GM23338 (cell line): Measurements from ENCODE around the gene LCN12. TPM values are rescaled to one million over a fixed set of nuclear protein-coding genes. Genes with fewer than 3 reads are reported as not detected.
A peak's percentile ranks its signal among the peaks of the same experiment; 100 is the strongest.

Experiments
- ATAC-seq: fragments of 200-7000 bp; cut with Tn5 transposase; 3 replicates; pipeline ENCODE4 v1.9.1; 2020
- DNase-seq: peaks from one replicate; pipeline ENCODE4 v3.0.0-alpha.2; 2015; ENCODE audit warnings: low spot score
- H2AFZ ChIP-seq: fragments of 200-600 bp; sonication (generic); 2 replicates; pipeline ENCODE4 v1.8.0; 2016; ENCODE audit warnings: antibody characterized with exemption, mild to moderate bottlenecking, moderate library complexity
- H3F3A ChIP-seq: fragments of 200-600 bp; sonication (generic); replicated peaks from 2 replicates; pipeline ENCODE4 v1.8.0; 2017; ENCODE audit warnings: antibody characterized with exemption, mixed run types, low read depth
- H3K27ac ChIP-seq: fragments of 200-600 bp; sonication (generic); 2 replicates; pipeline ENCODE4 v1.6.1; 2016; ENCODE audit warnings: low read depth
- H3K27me3 ChIP-seq: fragments of 200-600 bp; sonication (generic); 2 replicates; pipeline ENCODE4 v1.8.0; 2016; ENCODE audit warnings: mild to moderate bottlenecking, mixed run types, moderate library complexity; ENCODE audit not compliant: insufficient read depth
- H3K36me3 ChIP-seq: fragments of 200-600 bp; sonication (generic); 2 replicates; pipeline ENCODE4 v1.8.0; 2016; ENCODE audit warnings: mild to moderate bottlenecking; ENCODE audit not compliant: insufficient read depth
- H3K4me1 ChIP-seq: fragments of 200-600 bp; sonication (generic); 2 replicates; pipeline ENCODE4 v1.8.0; 2016; ENCODE audit warnings: mild to moderate bottlenecking, moderate library complexity; ENCODE audit not compliant: insufficient read depth
- H3K4me2 ChIP-seq: fragments of 200-600 bp; sonication (generic); 2 replicates; pipeline ENCODE4 v1.7.1; 2017; ENCODE audit warnings: mixed run types
- H3K4me3 ChIP-seq: fragments of 200-600 bp; sonication (generic); 2 replicates; pipeline ENCODE4 v1.6.1; 2016; ENCODE audit warnings: mixed run types
- H3K79me2 ChIP-seq: fragments of 200-600 bp; sonication (generic); replicated peaks from 2 replicates; pipeline ENCODE4 v1.8.0; 2017; ENCODE audit warnings: mild to moderate bottlenecking; ENCODE audit not compliant: insufficient read depth
- H3K9me2 ChIP-seq: fragments of 200-600 bp; sonication (generic); 2 replicates; pipeline ENCODE4 v1.8.0; 2017; ENCODE audit not compliant: insufficient read depth
- H4K20me1 ChIP-seq: fragments of 200-600 bp; sonication (generic); replicated peaks from 2 replicates; pipeline ENCODE4 v1.8.0; 2017; ENCODE audit warnings: mild to moderate bottlenecking; ENCODE audit not compliant: insufficient read depth
- H3K27ac Mint-ChIP-seq: 2 replicates; pipeline ENCODE4 v1.8.0; 2020; ENCODE audit warnings: inconsistent platforms, mild to moderate bottlenecking, moderate library complexity, mixed read lengths
- H3K27me3 Mint-ChIP-seq: 3 replicates; pipeline ENCODE4 v1.8.0; 2022; ENCODE audit warnings: low read depth, mild to moderate bottlenecking, moderate library complexity, mixed read lengths, inconsistent platforms; ENCODE audit not compliant: insufficient read depth, poor library complexity
- H3K36me3 Mint-ChIP-seq: 3 replicates; pipeline ENCODE4 v1.8.0; 2021; ENCODE audit warnings: low read depth, mild to moderate bottlenecking, inconsistent platforms, moderate library complexity, mixed read lengths
- H3K4me1 Mint-ChIP-seq: 3 replicates; pipeline ENCODE4 v1.8.0; 2020; ENCODE audit warnings: mild to moderate bottlenecking, inconsistent platforms, mixed read lengths
- H3K4me3 Mint-ChIP-seq: 3 replicates; pipeline ENCODE4 v1.8.0; 2021; ENCODE audit warnings: moderate library complexity, mild to moderate bottlenecking, inconsistent platforms, mixed read lengths
- H3K9me3 Mint-ChIP-seq: 3 replicates; pipeline ENCODE4 v1.8.0; 2020; ENCODE audit warnings: moderate library complexity, mild to moderate bottlenecking, inconsistent platforms, mixed read lengths
- CTCF ChIP-seq, 2 experiments: fragments of 200-600 bp in 1 of 2; sonication (generic) in 1 of 2; conservative IDR thresholded peaks; 2 replicates each; pipeline versions ENCODE4 v1.5.1 to v1.6.1; 2016 to 2017; ENCODE audit warnings: antibody characterized with exemption in 2 of 2, low read depth in 2 of 2, mild to moderate bottlenecking in 2 of 2, moderate library complexity in 1 of 2
- JUNB ChIP-seq: IDR thresholded peaks from one replicate; pipeline ENCODE4 v1.6.1; 2016; ENCODE audit warnings: antibody characterized with exemption; ENCODE audit not compliant: unreplicated experiment
- ZNF114 ChIP-seq: fragments of 250-450 bp; sonication (Bioruptor Pico); IDR thresholded peaks from 2 replicates; pipeline ENCODE4 v1.5.0; 2020; ENCODE audit warnings: mild to moderate bottlenecking, moderate library complexity
- ZNF331 ChIP-seq: fragments of 250-450 bp; sonication (Bioruptor Pico); IDR thresholded peaks from 2 replicates; pipeline ENCODE4 v1.5.0; 2020; ENCODE audit warnings: low read depth, mild to moderate bottlenecking, moderate library complexity
- polyA plus RNA-seq: library from polyadenylated mRNA; unstranded; fragments of >200 nt; fragmentation: Nextera tagmentation; extraction: Ambion mirVana; gene quantifications from 2 replicates; pipeline ENCODE4 v1.2.1, GENCODE V29; 2016
- total RNA-seq: library from RNA; depleted of rRNA; stranded (reverse); fragments of >200 nt; shearing (Covaris generic); gene quantifications from 2 replicates; pipeline ENCODE4 v1.2.3, GENCODE V29; 2014
- TF ChIP-seq, protein P1 (sequence below): IDR thresholded peaks from one replicate; pipeline ENCODE4 v1.6.1; 2018; ENCODE audit warnings: antibody characterized with exemption; ENCODE audit not compliant: unreplicated experiment
- TF ChIP-seq, protein P2 (sequence below): fragments of 250-450 bp; sonication (Bioruptor Pico); IDR thresholded peaks from 2 replicates; pipeline ENCODE4 v1.5.0; 2020; ENCODE audit warnings: mild to moderate bottlenecking, moderate library complexity
- TF ChIP-seq, protein P3 (sequence below): IDR thresholded peaks from 2 replicates; pipeline ENCODE4 v1.6.1; 2016; ENCODE audit warnings: antibody characterized with exemption

The LCN12 gene
- total and polyA plus RNA-seq, 2 experiments from 2014 or later: 0.39 to 0.69 TPM

- no peak for ATAC-seq
Observed at GRCh38 chr9:136927343-136928271, 24.5 kb upstream of the LCN12 start.

More at GRCh38 chr9:136927343-136928271, 24.5 kb upstream of the LCN12 start:
- no peak overlapping the region; the same call in 2 of the 3 replicates for H3K4me3 Mint-ChIP-seq
- 0 out of 2 replicates have a peak, but pooled peaks cover 3% of the 10 kb centered on the region for H4K20me1 ChIP-seq
- H3K36me3 Mint-ChIP-seq: peaks cover 45% of the 10 kb centered on the region
- no peaks in the 10 kb centered on the region; the same call in 2 of the 3 replicates for H3K9me3 Mint-ChIP-seq
- H3K4me1 Mint-ChIP-seq: no peaks in the 10 kb centered on the region
- 0 out of 2 replicates have a peak, but pooled peaks cover 4% of the 10 kb centered on the region for H3K79me2 ChIP-seq
- H3F3A ChIP-seq: 0 out of 2 replicates have a peak, but pooled peaks cover 5% of the 10 kb centered on the region
- peaks cover 3% of the 10 kb centered on the region; the same call in 1 of the 2 replicates for H3K36me3 ChIP-seq
- H3K27ac ChIP-seq: no peak overlapping the region
- no peak overlapping the region for H3K4me2 ChIP-seq
- TF ChIP-seq, protein P1, sequence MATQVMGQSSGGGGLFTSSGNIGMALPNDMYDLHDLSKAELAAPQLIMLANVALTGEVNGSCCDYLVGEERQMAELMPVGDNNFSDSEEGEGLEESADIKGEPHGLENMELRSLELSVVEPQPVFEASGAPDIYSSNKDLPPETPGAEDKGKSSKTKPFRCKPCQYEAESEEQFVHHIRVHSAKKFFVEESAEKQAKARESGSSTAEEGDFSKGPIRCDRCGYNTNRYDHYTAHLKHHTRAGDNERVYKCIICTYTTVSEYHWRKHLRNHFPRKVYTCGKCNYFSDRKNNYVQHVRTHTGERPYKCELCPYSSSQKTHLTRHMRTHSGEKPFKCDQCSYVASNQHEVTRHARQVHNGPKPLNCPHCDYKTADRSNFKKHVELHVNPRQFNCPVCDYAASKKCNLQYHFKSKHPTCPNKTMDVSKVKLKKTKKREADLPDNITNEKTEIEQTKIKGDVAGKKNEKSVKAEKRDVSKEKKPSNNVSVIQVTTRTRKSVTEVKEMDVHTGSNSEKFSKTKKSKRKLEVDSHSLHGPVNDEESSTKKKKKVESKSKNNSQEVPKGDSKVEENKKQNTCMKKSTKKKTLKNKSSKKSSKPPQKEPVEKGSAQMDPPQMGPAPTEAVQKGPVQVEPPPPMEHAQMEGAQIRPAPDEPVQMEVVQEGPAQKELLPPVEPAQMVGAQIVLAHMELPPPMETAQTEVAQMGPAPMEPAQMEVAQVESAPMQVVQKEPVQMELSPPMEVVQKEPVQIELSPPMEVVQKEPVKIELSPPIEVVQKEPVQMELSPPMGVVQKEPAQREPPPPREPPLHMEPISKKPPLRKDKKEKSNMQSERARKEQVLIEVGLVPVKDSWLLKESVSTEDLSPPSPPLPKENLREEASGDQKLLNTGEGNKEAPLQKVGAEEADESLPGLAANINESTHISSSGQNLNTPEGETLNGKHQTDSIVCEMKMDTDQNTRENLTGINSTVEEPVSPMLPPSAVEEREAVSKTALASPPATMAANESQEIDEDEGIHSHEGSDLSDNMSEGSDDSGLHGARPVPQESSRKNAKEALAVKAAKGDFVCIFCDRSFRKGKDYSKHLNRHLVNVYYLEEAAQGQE: no peak
- TF ChIP-seq, protein P2, sequence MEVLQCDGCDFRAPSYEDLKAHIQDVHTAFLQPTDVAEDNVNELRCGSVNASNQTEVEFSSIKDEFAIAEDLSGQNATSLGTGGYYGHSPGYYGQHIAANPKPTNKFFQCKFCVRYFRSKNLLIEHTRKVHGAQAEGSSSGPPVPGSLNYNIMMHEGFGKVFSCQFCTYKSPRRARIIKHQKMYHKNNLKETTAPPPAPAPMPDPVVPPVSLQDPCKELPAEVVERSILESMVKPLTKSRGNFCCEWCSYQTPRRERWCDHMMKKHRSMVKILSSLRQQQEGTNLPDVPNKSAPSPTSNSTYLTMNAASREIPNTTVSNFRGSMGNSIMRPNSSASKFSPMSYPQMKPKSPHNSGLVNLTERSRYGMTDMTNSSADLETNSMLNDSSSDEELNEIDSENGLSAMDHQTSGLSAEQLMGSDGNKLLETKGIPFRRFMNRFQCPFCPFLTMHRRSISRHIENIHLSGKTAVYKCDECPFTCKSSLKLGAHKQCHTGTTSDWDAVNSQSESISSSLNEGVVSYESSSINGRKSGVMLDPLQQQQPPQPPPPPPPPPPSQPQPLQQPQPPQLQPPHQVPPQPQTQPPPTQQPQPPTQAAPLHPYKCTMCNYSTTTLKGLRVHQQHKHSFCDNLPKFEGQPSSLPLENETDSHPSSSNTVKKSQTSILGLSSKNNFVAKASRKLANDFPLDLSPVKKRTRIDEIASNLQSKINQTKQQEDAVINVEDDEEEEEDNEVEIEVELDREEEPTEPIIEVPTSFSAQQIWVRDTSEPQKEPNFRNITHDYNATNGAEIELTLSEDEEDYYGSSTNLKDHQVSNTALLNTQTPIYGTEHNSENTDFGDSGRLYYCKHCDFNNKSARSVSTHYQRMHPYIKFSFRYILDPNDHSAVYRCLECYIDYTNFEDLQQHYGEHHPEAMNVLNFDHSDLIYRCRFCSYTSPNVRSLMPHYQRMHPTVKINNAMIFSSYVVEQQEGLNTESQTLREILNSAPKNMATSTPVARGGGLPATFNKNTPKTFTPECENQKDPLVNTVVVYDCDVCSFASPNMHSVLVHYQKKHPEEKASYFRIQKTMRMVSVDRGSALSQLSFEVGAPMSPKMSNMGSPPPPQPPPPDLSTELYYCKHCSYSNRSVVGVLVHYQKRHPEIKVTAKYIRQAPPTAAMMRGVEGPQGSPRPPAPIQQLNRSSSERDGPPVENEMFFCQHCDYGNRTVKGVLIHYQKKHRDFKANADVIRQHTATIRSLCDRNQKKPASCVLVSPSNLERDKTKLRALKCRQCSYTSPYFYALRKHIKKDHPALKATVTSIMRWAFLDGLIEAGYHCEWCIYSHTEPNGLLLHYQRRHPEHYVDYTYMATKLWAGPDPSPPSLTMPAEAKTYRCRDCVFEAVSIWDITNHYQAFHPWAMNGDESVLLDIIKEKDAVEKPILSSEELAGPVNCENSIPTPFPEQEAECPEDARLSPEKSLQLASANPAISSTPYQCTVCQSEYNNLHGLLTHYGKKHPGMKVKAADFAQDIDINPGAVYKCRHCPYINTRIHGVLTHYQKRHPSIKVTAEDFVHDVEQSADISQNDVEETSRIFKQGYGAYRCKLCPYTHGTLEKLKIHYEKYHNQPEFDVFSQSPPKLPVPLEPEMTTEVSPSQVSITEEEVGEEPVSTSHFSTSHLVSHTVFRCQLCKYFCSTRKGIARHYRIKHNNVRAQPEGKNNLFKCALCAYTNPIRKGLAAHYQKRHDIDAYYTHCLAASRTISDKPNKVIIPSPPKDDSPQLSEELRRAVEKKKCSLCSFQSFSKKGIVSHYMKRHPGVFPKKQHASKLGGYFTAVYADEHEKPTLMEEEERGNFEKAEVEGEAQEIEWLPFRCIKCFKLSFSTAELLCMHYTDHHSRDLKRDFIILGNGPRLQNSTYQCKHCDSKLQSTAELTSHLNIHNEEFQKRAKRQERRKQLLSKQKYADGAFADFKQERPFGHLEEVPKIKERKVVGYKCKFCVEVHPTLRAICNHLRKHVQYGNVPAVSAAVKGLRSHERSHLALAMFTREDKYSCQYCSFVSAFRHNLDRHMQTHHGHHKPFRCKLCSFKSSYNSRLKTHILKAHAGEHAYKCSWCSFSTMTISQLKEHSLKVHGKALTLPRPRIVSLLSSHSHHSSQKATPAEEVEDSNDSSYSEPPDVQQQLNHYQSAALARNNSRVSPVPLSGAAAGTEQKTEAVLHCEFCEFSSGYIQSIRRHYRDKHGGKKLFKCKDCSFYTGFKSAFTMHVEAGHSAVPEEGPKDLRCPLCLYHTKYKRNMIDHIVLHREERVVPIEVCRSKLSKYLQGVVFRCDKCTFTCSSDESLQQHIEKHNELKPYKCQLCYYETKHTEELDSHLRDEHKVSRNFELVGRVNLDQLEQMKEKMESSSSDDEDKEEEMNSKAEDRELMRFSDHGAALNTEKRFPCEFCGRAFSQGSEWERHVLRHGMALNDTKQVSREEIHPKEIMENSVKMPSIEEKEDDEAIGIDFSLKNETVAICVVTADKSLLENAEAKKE (CRISPR knock-in tag): no peak
- TF ChIP-seq, protein P3, sequence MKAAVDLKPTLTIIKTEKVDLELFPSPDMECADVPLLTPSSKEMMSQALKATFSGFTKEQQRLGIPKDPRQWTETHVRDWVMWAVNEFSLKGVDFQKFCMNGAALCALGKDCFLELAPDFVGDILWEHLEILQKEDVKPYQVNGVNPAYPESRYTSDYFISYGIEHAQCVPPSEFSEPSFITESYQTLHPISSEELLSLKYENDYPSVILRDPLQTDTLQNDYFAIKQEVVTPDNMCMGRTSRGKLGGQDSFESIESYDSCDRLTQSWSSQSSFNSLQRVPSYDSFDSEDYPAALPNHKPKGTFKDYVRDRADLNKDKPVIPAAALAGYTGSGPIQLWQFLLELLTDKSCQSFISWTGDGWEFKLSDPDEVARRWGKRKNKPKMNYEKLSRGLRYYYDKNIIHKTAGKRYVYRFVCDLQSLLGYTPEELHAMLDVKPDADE: no peak
- TF ChIP-seq JUNB (no peak), ZNF114 (CRISPR knock-in tag) (no peak), CTCF (conservative IDR thresholded peaks at IDR 0.05; ENCODE audit: low read depth in 2 of 2) (no peak), ZNF331 (no peak)
- H3K4me3 ChIP-seq: no peak overlapping the region
- H3K27me3 Mint-ChIP-seq: peaks cover 5% of the 10 kb centered on the region
- H2AFZ ChIP-seq: no peak overlapping the region
- H3K9me2 ChIP-seq: no peaks in the 10 kb centered on the region
- DNase-seq: no peak
- H3K27ac Mint-ChIP-seq: peak overlapping the region; percentile 10; the same call in 1 of the 2 replicates
- H3K4me1 ChIP-seq: no peaks in the 10 kb centered on the region
- no peaks in the 10 kb centered on the region for H3K27me3 ChIP-seq
